Uterus (tissue), 2 donors: ENCODE results near the gene MYO18B.

ENCODE experiments used
- POLR2A ChIP-seq, 2 donors: fragments of 450-650 bp; IDR thresholded peaks; one replicate each; pipeline ENCODE4 v1.6.1; 2016; ENCODE audit warnings: antibody characterized with exemption in 2 of 2, mild to moderate bottlenecking in 1 of 2, moderate library complexity in 1 of 2
- TF ChIP-seq, protein P1 (sequence below), 4 experiments: fragments of 200-600 bp in 2 of 4; fragments of 450-650 bp in 2 of 4; sonication (generic) in 2 of 4; IDR thresholded peaks; one replicate each; pipeline ENCODE4 v1.5.1; 2016 to 2019; ENCODE audit warnings: antibody characterized with exemption in 4 of 4, mild to moderate bottlenecking in 2 of 4, moderate library complexity in 1 of 4

DNA sequence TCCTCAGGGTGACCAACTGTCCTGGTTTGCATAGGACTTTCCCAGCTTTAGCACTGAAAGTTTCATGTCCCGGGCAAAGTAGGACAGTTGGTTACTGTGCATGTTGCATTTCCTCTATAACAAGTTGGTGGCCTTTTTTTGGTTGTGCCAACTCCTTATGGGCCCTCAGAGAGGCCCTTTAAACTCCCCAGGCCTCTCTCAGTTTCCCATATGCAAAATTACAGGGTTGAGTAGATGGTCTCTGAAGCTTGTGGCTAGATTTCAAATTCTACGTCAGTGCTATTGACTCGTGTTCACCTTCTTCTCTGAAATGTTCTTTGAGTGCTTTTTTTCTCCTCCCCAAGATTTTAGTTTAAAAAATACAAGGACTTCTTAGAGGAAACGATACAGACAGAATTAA lies 92.5 kb downstream of the MYO18B start:
- TF ChIP-seq, protein P1, sequence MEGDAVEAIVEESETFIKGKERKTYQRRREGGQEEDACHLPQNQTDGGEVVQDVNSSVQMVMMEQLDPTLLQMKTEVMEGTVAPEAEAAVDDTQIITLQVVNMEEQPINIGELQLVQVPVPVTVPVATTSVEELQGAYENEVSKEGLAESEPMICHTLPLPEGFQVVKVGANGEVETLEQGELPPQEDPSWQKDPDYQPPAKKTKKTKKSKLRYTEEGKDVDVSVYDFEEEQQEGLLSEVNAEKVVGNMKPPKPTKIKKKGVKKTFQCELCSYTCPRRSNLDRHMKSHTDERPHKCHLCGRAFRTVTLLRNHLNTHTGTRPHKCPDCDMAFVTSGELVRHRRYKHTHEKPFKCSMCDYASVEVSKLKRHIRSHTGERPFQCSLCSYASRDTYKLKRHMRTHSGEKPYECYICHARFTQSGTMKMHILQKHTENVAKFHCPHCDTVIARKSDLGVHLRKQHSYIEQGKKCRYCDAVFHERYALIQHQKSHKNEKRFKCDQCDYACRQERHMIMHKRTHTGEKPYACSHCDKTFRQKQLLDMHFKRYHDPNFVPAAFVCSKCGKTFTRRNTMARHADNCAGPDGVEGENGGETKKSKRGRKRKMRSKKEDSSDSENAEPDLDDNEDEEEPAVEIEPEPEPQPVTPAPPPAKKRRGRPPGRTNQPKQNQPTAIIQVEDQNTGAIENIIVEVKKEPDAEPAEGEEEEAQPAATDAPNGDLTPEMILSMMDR (IDR thresholded peaks at IDR 0.05): no peak
- TF ChIP-seq POLR2A (IDR thresholded peaks at IDR 0.05): no peak
